HEK293 (cell line): ENCODE data around the gene PSTPIP1.

Experiments used
- CTCF ChIA-PET: fragments of 350-600 bp; formaldehyde crosslinking; extraction: SDS; loops from one replicate; lab custom pipeline; 2021; ENCODE audit warnings: antibody characterized with exemption; lab: Yijun Ruan, JAX
- POLR2A ChIA-PET: fragments of 300-600 bp; formaldehyde crosslinking; extraction: SDS; loops from one replicate; lab custom pipeline; 2020; ENCODE audit warnings: antibody characterized with exemption, inconsistent platforms; lab: Yijun Ruan, JAX
- H3K27ac ChIP-seq: fragments of 200-500 bp; sonication (Bioruptor generic); 2 replicates; pipeline ENCODE4 v1.5.1; 2014; ENCODE audit warnings: low read depth, low read length, control low read depth, inconsistent platforms; ENCODE audit errors: extremely low read depth
- H3K36me3 ChIP-seq, 2 experiments: fragments of 200-500 bp in 1 of 2; sonication (Bioruptor generic) in 1 of 2; 1 replicate in 1 of 2; 2 replicates in 1 of 2; pipeline ENCODE4 v1.5.1; 2014 to 2017; ENCODE audit warnings: inconsistent platforms in 2 of 2, low read length in 2 of 2; ENCODE audit not compliant: control insufficient read depth in 2 of 2, insufficient read depth in 1 of 2
- H3K4me1 ChIP-seq: fragments of 200-500 bp; sonication (Bioruptor generic); 2 replicates; pipeline ENCODE4 v1.5.1; 2014; ENCODE audit warnings: mild to moderate bottlenecking, low read length, inconsistent platforms; ENCODE audit not compliant: control insufficient read depth, insufficient read depth
- H3K4me3 ChIP-seq: 2 replicates; pipeline ENCODE4 v1.5.1; 2011; ENCODE audit warnings: low read depth, mild to moderate bottlenecking, control low read depth, low read length, moderate library complexity
- H3K9me3 ChIP-seq: fragments of 200-500 bp; sonication (Bioruptor generic); 2 replicates; pipeline ENCODE4 v1.5.1; 2014; ENCODE audit warnings: low read depth, low read length, inconsistent platforms; ENCODE audit not compliant: control insufficient read depth, insufficient read depth
- AEBP2 ChIP-seq: fragments of 450-650 bp; formaldehyde crosslinking; IDR thresholded peaks from 2 replicates; pipeline ENCODE4 v1.5.1; 2016; ENCODE audit warnings: missing biosample characterization, missing genetic modification characterization, borderline replicate concordance
- CTCF ChIP-seq: fragments of 450-650 bp; formaldehyde crosslinking; IDR thresholded peaks from 2 replicates; pipeline ENCODE4 v1.5.1; 2016; ENCODE audit warnings: missing biosample characterization, missing genetic modification characterization
- HOXD13 ChIP-seq: sonication (generic); formaldehyde crosslinking; IDR thresholded peaks from 2 replicates; pipeline ENCODE4 v1.8.0; 2022; ENCODE audit warnings: missing genetic modification reagents, borderline replicate concordance
- KLF17 ChIP-seq: fragments of 450-650 bp; formaldehyde crosslinking; IDR thresholded peaks from 2 replicates; pipeline ENCODE4 v1.5.1; 2016; ENCODE audit warnings: missing biosample characterization, missing genetic modification characterization
- OVOL3 ChIP-seq: fragments of 450-650 bp; formaldehyde crosslinking; IDR thresholded peaks from 2 replicates; pipeline ENCODE4 v1.5.1; 2016; ENCODE audit warnings: missing biosample characterization, missing genetic modification characterization
- TCF7L2 ChIP-seq: IDR thresholded peaks from 2 replicates; pipeline ENCODE4 v1.6.1; 2011; ENCODE audit warnings: low read depth, mild to moderate bottlenecking, inconsistent platforms, low read length, moderate library complexity, borderline replicate concordance
- ZBTB48 ChIP-seq: fragments of 450-650 bp; formaldehyde crosslinking; IDR thresholded peaks from 2 replicates; pipeline ENCODE4 v1.5.1; 2016; ENCODE audit warnings: missing biosample characterization, missing genetic modification characterization
- ZNF10 ChIP-seq: fragments of 450-650 bp; formaldehyde crosslinking; IDR thresholded peaks from 2 replicates; pipeline ENCODE4 v1.5.1; 2017; ENCODE audit warnings: missing biosample characterization, missing genetic modification characterization
- ZNF211 ChIP-seq: fragments of 450-650 bp; formaldehyde crosslinking; IDR thresholded peaks from 2 replicates; pipeline ENCODE4 v1.5.1; 2016; ENCODE audit warnings: low read depth, missing biosample characterization, missing genetic modification characterization
- ZNF24 ChIP-seq: fragments of 450-650 bp; formaldehyde crosslinking; IDR thresholded peaks from 2 replicates; pipeline ENCODE4 v1.5.1; 2016; ENCODE audit warnings: missing biosample characterization, missing genetic modification characterization
- ZNF248 ChIP-seq: fragments of 450-650 bp; formaldehyde crosslinking; IDR thresholded peaks from 2 replicates; pipeline ENCODE4 v1.5.1; 2017; ENCODE audit warnings: missing biosample characterization, missing genetic modification characterization
- ZNF266 ChIP-seq: fragments of 450-650 bp; formaldehyde crosslinking; IDR thresholded peaks from 2 replicates; pipeline ENCODE4 v1.5.1; 2016; ENCODE audit warnings: missing biosample characterization, missing genetic modification characterization, low read depth
- ZNF292 ChIP-seq: fragments of 450-650 bp; formaldehyde crosslinking; IDR thresholded peaks from 2 replicates; pipeline ENCODE4 v1.5.1; 2016; ENCODE audit warnings: low read depth, missing biosample characterization, missing genetic modification characterization, borderline replicate concordance
- ZNF341 ChIP-seq: fragments of 450-650 bp; formaldehyde crosslinking; IDR thresholded peaks from 2 replicates; pipeline ENCODE4; 2016; ENCODE audit warnings: low read depth, missing biosample characterization, missing genetic modification characterization
- ZNF350 ChIP-seq: fragments of 450-650 bp; formaldehyde crosslinking; IDR thresholded peaks from 2 replicates; pipeline ENCODE4 v1.5.0; 2017; ENCODE audit warnings: missing biosample characterization, mild to moderate bottlenecking, missing genetic modification characterization
- ZNF37A ChIP-seq: fragments of 450-650 bp; IDR thresholded peaks from 2 replicates; pipeline ENCODE4 v1.5.1; 2018; ENCODE audit warnings: missing biosample characterization, missing genetic modification characterization
- ZNF473 ChIP-seq: fragments of 450-650 bp; formaldehyde crosslinking; IDR thresholded peaks from 2 replicates; pipeline ENCODE4 v1.5.1; 2017; ENCODE audit warnings: missing biosample characterization, missing genetic modification characterization
- ZNF596 ChIP-seq: fragments of 450-650 bp; IDR thresholded peaks from 2 replicates; pipeline ENCODE4 v1.5.0; 2018; ENCODE audit warnings: missing biosample characterization, mild to moderate bottlenecking, missing genetic modification characterization, moderate library complexity
- ZNF610 ChIP-seq: fragments of 450-650 bp; formaldehyde crosslinking; IDR thresholded peaks from 2 replicates; pipeline ENCODE4 v1.5.1; 2016; ENCODE audit warnings: missing biosample characterization, missing genetic modification characterization, borderline replicate concordance
- ZNF624 ChIP-seq: fragments of 450-650 bp; formaldehyde crosslinking; IDR thresholded peaks from 2 replicates; pipeline ENCODE4 v1.5.1; 2017; ENCODE audit warnings: missing biosample characterization, missing genetic modification characterization
- ZNF639 ChIP-seq: fragments of 450-650 bp; formaldehyde crosslinking; IDR thresholded peaks from 2 replicates; pipeline ENCODE4 v1.5.1; 2016; ENCODE audit warnings: missing biosample characterization, missing genetic modification characterization
- ZNF658 ChIP-seq: fragments of 450-650 bp; formaldehyde crosslinking; IDR thresholded peaks from 2 replicates; pipeline ENCODE4; 2016; ENCODE audit warnings: missing biosample characterization, missing genetic modification characterization
- ZNF677 ChIP-seq: fragments of 450-650 bp; IDR thresholded peaks from 2 replicates; pipeline ENCODE4 v1.5.0; 2018; ENCODE audit warnings: missing biosample characterization, mild to moderate bottlenecking, missing genetic modification characterization, moderate library complexity
- ZNF768 ChIP-seq: fragments of 450-650 bp; formaldehyde crosslinking; IDR thresholded peaks from 2 replicates; pipeline ENCODE4 v1.5.1; 2018; ENCODE audit warnings: missing biosample characterization, mild to moderate bottlenecking, missing genetic modification characterization
- ZNF785 ChIP-seq: fragments of 450-650 bp; formaldehyde crosslinking; IDR thresholded peaks from 2 replicates; pipeline ENCODE4 v1.5.1; 2016; ENCODE audit warnings: missing biosample characterization, missing genetic modification characterization
- ZSCAN5A ChIP-seq: fragments of 450-650 bp; formaldehyde crosslinking; IDR thresholded peaks from 2 replicates; pipeline ENCODE4 v1.5.1; 2016; ENCODE audit warnings: missing biosample characterization, missing genetic modification characterization

Gene PSTPIP1

GRCh38 chr15:77037388-77038209, 42.7 kb downstream of the PSTPIP1 start (continued):
- TF ChIP-seq ZNF768 (tag by site-specific recombination), result no peak
- no peak for TF ChIP-seq KLF17 (tag by site-specific recombination)
- TF ChIP-seq OVOL3, result no peak
- no peak for TF ChIP-seq ZNF10 (tag by site-specific recombination)
- no peak for TF ChIP-seq TCF7L2
- no peak for TF ChIP-seq AEBP2 (tag by site-specific recombination)
- TF ChIP-seq ZNF341 (tag by site-specific recombination), result no peak
- no peak for TF ChIP-seq ZNF24
- no peak for TF ChIP-seq ZNF677 (tag by site-specific recombination)
- TF ChIP-seq, all 188 proteins: peak for 0

- POLR2A ChIA-PET, result no interaction called here
Observed at GRCh38 chr15:77038312-77039216, 43.6 kb downstream of the PSTPIP1 start.

More at GRCh38 chr15:77038312-77039216, 43.6 kb downstream of the PSTPIP1 start:
- Histone ChIP-seq H3K4me3 (no peak overlapping the region), H3K9me3 (no peaks in the 10 kb centered on the region), H3K4me1 (no peaks in the 10 kb centered on the region), H3K27ac (no peak overlapping the region)
- CTCF ChIA-PET, result no interaction called here
- TF ChIP-seq ZNF596 (tag by site-specific recombination) (no peak), ZNF658 (no peak), ZNF37A (tag by site-specific recombination) (no peak), ZSCAN5A (no peak), ZNF768 (tag by site-specific recombination) (no peak), ZNF639 (no peak), ZBTB48 (tag by site-specific recombination) (no peak), ZNF248 (no peak), ZNF266 (no peak), ZNF211 (tag by site-specific recombination) (no peak), CTCF (tag by site-specific recombination) (no peak), HOXD13 (no peak), ZNF292 (tag by site-specific recombination) (no peak), ZNF473 (tag by site-specific recombination) (no peak), ZNF785 (tag by site-specific recombination) (no peak), ZNF610 (no peak), ZNF350 (tag by site-specific recombination) (no peak), ZNF624 (tag by site-specific recombination) (no peak)
- TF ChIP-seq, all 188 proteins: peak for 0
- H3K36me3 ChIP-seq, result peaks cover 19 to 40% of the 10 kb centered on the region in 2 experiments
